OCI-LY7 (cell line): ENCODE results near the gene TMEM50B. TPM values are rescaled to one million over a fixed set of nuclear protein-coding genes. Genes with fewer than 3 reads are reported as not detected.

Experiments
- BruUV-seq: library from RNA; stranded (reverse); fragments of 400-500 nt; replicated peaks from 2 replicates; lab custom pipeline; 2021; lab: Mats Ljungman, UMichigan
- CTCF ChIA-PET: fragments of 300-600 bp; sonication (Branson Sonifier 250); formaldehyde crosslinking; loops from one replicate; lab custom pipeline; 2022; ENCODE audit warnings: antibody characterized with exemption; ENCODE audit not compliant: unreplicated experiment; lab: Charles Lee
- POLR2A ChIA-PET: fragments of 300-600 bp; sonication (Branson Sonifier 250); formaldehyde crosslinking; loops from one replicate; lab custom pipeline; 2022; ENCODE audit warnings: antibody characterized with exemption; lab: Charles Lee
- DNase-seq: peaks from one replicate; pipeline ENCODE4 v3.0.0-alpha.2; 2015; ENCODE audit warnings: low spot score
- H2AFZ ChIP-seq: fragments of 200-600 bp; sonication (generic), shearing (Covaris generic); 2 replicates; pipeline ENCODE4 v1.6.1; 2014; ENCODE audit warnings: mild to moderate bottlenecking, antibody characterized with exemption, low read length, moderate library complexity
- H3K27ac ChIP-seq: fragments of 200-600 bp; sonication (generic); 2 replicates; pipeline ENCODE4 v1.5.1; 2014; ENCODE audit warnings: mixed run types, low read depth, mild to moderate bottlenecking, moderate library complexity, low read length, inconsistent platforms; ENCODE audit not compliant: poor library complexity, severe bottlenecking
- H3K36me3 ChIP-seq: fragments of 200-600 bp; sonication (generic); 2 replicates; pipeline ENCODE4 v1.6.1; 2014; ENCODE audit warnings: mild to moderate bottlenecking, antibody characterized with exemption, low read length, moderate library complexity, mixed read lengths; ENCODE audit not compliant: insufficient read depth
- H3K4me1 ChIP-seq: fragments of 200-600 bp; sonication (generic); 2 replicates; pipeline ENCODE4 v1.5.1; 2014; ENCODE audit warnings: mild to moderate bottlenecking, low read length; ENCODE audit not compliant: insufficient read depth, poor library complexity, severe bottlenecking
- H3K4me2 ChIP-seq: fragments of 200-600 bp; sonication (generic); 2 replicates; pipeline ENCODE4 v1.6.1; 2014; ENCODE audit warnings: mild to moderate bottlenecking, low read length
- H3K4me3 ChIP-seq: fragments of 200-600 bp; sonication (generic); 2 replicates; pipeline ENCODE4 v1.5.1; 2014; ENCODE audit warnings: mild to moderate bottlenecking, low read depth, low read length; ENCODE audit not compliant: poor library complexity, severe bottlenecking
- H3K79me2 ChIP-seq: fragments of 200-600 bp; sonication (generic); 2 replicates; pipeline ENCODE4 v1.6.1; 2016; ENCODE audit warnings: low read depth, mild to moderate bottlenecking, low read length, moderate library complexity, mixed read lengths; ENCODE audit not compliant: insufficient read depth
- H3K9me2 ChIP-seq: fragments of 200-600 bp; sonication (generic); 2 replicates; pipeline ENCODE4 v1.6.1; 2016; ENCODE audit warnings: mild to moderate bottlenecking, low read length, mixed read lengths; ENCODE audit not compliant: insufficient read depth
- H3K9me3 ChIP-seq: fragments of 200-600 bp; sonication (generic); 2 replicates; pipeline ENCODE4 v1.6.1; 2014; ENCODE audit warnings: mild to moderate bottlenecking, mixed run types, low read length, mixed read lengths
- H4K20me1 ChIP-seq: fragments of 200-600 bp; sonication (generic); 2 replicates; pipeline ENCODE4 v1.6.1; 2014; ENCODE audit warnings: mild to moderate bottlenecking, antibody characterized with exemption, low read length, moderate library complexity, mixed read lengths; ENCODE audit not compliant: insufficient read depth
- EZH2phosphoT487 ChIP-seq: fragments of 200-600 bp; sonication (generic); IDR thresholded peaks from 2 replicates; pipeline ENCODE4 v1.6.1; 2018; ENCODE audit warnings: low read depth, borderline replicate concordance, mild to moderate bottlenecking, mixed run types, antibody characterized with exemption, low read length, moderate library complexity, mixed read lengths
- intact Hi-C: fragments of 100-400 bp; cut with micrococcal nuclease; formaldehyde crosslinking; loops from one replicate; pipeline ENCODE4 v1.10.0; 2022; ENCODE audit not compliant: unreplicated experiment
- total RNA-seq, 2 experiments: library from RNA; depleted of rRNA in 1 of 2; stranded (reverse); fragments of >200 nt in 1 of 2; shearing (Covaris generic) in 1 of 2; gene quantifications; 2 replicates each; pipeline ENCODE4 v1.2.3, GENCODE V29; 2014 to 2022
- TF ChIP-seq, protein P1 (sequence below): fragments of 200-600 bp; sonication (generic); conservative IDR thresholded peaks from 2 replicates; pipeline ENCODE4 v1.5.1; 2014; ENCODE audit warnings: mild to moderate bottlenecking, antibody characterized with exemption, low read length, moderate library complexity, mixed read lengths

The TMEM50B gene
- total RNA-seq, 2 experiments from 2014 or later: 24.4 to 30.3 TPM

DNA sequence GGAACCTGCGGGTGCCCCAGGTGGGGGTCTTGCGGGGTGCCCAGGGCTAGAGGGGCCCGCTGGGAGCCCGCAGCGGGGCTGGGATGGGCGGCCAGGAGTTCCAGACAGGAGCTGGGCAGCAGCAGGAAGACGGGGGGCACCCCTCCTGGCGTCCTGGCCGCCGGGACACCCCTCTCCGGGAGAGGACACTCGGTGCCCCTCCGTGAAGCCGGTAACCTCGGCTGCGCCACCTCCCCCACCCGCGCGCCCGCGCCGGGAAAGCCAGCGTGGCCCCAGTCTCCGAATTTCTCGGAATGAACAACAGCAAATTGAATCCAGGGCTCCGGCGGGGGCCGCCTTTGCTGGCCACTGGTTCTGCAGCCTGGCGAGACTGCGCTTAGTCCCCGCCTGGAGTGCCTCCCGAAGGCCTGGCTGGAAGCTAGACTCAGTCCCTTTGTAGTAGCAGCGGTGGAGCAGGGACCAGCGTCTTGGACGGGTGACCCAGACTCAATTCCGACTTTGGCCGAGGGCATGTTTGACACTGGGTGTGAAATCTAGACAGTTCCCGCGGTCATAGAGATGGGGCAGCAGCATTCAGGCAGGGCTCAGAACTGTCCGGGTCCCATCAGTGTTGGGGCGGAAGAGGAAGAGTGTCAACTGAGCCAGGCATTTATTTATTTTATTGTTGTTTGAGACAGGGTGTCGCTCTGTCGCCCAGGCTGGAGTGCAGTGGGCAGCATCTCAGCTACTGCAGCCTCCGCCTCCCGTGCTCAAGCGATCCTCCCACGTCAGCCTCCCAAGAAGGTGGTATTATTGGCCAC lies 75.8 kb downstream of the TMEM50B start:
- no peaks in the 10 kb centered on the region for H3K9me3 ChIP-seq
- H3K4me1 ChIP-seq: peaks cover 54% of the 10 kb centered on the region
- CTCF ChIA-PET: interaction anchor here (1.0 kb wide), 1 partner anchor 23 kb away, joined by 4 read pairs; no protein-coding TSS in a partner anchor
- H3K79me2 ChIP-seq: peaks cover 53% of the 10 kb centered on the region
- no peak for TF ChIP-seq EZH2phosphoT487
- TF ChIP-seq, protein P1, sequence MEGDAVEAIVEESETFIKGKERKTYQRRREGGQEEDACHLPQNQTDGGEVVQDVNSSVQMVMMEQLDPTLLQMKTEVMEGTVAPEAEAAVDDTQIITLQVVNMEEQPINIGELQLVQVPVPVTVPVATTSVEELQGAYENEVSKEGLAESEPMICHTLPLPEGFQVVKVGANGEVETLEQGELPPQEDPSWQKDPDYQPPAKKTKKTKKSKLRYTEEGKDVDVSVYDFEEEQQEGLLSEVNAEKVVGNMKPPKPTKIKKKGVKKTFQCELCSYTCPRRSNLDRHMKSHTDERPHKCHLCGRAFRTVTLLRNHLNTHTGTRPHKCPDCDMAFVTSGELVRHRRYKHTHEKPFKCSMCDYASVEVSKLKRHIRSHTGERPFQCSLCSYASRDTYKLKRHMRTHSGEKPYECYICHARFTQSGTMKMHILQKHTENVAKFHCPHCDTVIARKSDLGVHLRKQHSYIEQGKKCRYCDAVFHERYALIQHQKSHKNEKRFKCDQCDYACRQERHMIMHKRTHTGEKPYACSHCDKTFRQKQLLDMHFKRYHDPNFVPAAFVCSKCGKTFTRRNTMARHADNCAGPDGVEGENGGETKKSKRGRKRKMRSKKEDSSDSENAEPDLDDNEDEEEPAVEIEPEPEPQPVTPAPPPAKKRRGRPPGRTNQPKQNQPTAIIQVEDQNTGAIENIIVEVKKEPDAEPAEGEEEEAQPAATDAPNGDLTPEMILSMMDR: no peak
- intact Hi-C loops: loop anchor here (1.0 to 5.0 kb wide), 2 partner anchors 21 to 42 kb away; no protein-coding TSS in a partner anchor
- H3K27ac ChIP-seq: peak overlapping the region; percentile 80
- H3K4me2 ChIP-seq: peak overlapping the region; percentile 89
- H2AFZ ChIP-seq: no peak overlapping the region; the same call in 1 of the 2 replicates
- H3K4me3 ChIP-seq: peak overlapping the region; percentile 84
- no peaks in the 10 kb centered on the region for H3K9me2 ChIP-seq
- DNase-seq: peak; percentile 72
- H4K20me1 ChIP-seq: peaks cover 5% of the 10 kb centered on the region; the same call in 1 of the 2 replicates
- no TSS peak for BruUV-seq
- peaks cover 25% of the 10 kb centered on the region for H3K36me3 ChIP-seq
- POLR2A ChIA-PET: interaction anchor here (0.6 to 2.4 kb wide), 9 partner anchors 8 to 91 kb away, joined by 3 to 12 read pairs (median 4); no protein-coding TSS in a partner anchor

DNA sequence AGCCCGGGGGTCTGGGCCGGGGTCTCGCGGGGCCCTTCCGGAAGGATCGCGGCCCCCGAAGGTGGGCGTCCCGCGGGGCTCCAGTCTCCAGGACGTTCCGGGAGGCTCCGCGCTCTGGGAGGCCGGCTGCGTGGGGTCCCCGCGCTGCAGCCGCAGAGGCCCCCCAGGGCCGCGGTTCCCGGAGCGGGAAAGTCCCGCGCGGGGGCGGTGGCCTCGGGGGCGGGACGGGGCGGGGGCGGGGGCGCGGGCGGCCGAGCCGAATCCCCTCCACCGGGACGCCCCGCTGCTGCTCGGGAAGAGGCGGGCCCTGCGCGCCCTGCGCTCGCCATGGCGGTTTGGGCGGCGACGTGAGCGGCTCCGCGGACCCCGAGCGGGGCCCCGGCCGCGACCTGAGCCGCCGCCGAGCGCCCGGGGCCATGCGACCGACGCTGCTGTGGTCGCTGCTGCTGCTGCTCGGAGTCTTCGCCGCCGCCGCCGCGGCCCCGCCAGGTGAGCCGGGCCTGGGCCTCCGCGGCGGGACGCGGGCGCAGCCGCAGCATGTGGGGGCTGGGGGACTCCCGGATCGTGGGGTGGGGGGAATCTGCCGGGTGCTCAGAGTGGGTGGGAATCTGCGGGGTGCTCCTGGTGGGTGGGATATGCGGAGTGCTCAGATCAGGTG lies 76.5 kb downstream of the TMEM50B start, which contains the start of gene IFNGR2:
Gene IFNGR2, plus strand, starts transcription at position 286 of the 658 bp plus-strand sequence. Its CDS starts 131 bp downstream, at position 417.
- H3K4me2 ChIP-seq: peak within 1 kb of the TSS; percentile 89
- DNase-seq: peak; percentile 68
- TF ChIP-seq, protein P1: no peak
- TF ChIP-seq EZH2phosphoT487: no peak
- H3K36me3 ChIP-seq: peaks cover 20% of the 10 kb centered on the region
- intact Hi-C loops: loop anchor here (5.0 kb wide), 1 partner anchor 41 kb away; no protein-coding TSS in a partner anchor
- H2AFZ ChIP-seq: peak within 1 kb of the TSS; percentile 68; the same call in 1 of the 2 replicates
- ChIA-PET POLR2A (interaction anchor here (0.7 to 2.4 kb wide), 7 partner anchors 8 to 189 kb away, joined by 3 to 8 read pairs (median 5); partner anchors contain the start of genes IFNAR1 and SON), CTCF (no interaction called here)
- peaks cover 5% of the 10 kb centered on the region; the same call in 1 of the 2 replicates for H4K20me1 ChIP-seq
- peaks cover 46% of the 10 kb centered on the region for H3K79me2 ChIP-seq
- peak within 1 kb of the TSS; percentile 84 for H3K4me3 ChIP-seq
- BruUV-seq: no TSS peak
- no peaks in the 10 kb centered on the region for H3K9me2 ChIP-seq
- no peaks in the 10 kb centered on the region for H3K9me3 ChIP-seq
- peaks cover 54% of the 10 kb centered on the region for H3K4me1 ChIP-seq
- H3K27ac ChIP-seq: peak within 1 kb of the TSS; percentile 80
